Activated T-cell treated with anti-CD3 and anti-CD28 coated beads, Interleukin-2, amount 50 U/mL, for 24 hours (primary cell): ENCODE results near the gene GTPBP3.

Source experiments
- DNase-seq: peaks from one replicate; pipeline ENCODE4 v3.0.0-alpha.2; 2020
- H3K27ac Mint-ChIP-seq: 2 replicates; pipeline ENCODE4 v1.8.0; 2020; ENCODE audit warnings: mild to moderate bottlenecking, mixed read lengths
- H3K27me3 Mint-ChIP-seq: 2 replicates; pipeline ENCODE4 v1.8.0; 2020; ENCODE audit warnings: mixed read lengths
- H3K36me3 Mint-ChIP-seq: 2 replicates; pipeline ENCODE4 v1.8.0; 2020; ENCODE audit warnings: low read depth, mixed read lengths
- H3K4me1 Mint-ChIP-seq: 2 replicates; pipeline ENCODE4 v1.8.0; 2020; ENCODE audit warnings: low read depth, mixed read lengths
- H3K4me3 Mint-ChIP-seq: 2 replicates; pipeline ENCODE4 v1.8.0; 2020; ENCODE audit warnings: mild to moderate bottlenecking, moderate library complexity, mixed read lengths
- H3K9me3 Mint-ChIP-seq: 2 replicates; pipeline ENCODE4 v1.8.0; 2020; ENCODE audit warnings: mixed read lengths

The GTPBP3 gene

DNA sequence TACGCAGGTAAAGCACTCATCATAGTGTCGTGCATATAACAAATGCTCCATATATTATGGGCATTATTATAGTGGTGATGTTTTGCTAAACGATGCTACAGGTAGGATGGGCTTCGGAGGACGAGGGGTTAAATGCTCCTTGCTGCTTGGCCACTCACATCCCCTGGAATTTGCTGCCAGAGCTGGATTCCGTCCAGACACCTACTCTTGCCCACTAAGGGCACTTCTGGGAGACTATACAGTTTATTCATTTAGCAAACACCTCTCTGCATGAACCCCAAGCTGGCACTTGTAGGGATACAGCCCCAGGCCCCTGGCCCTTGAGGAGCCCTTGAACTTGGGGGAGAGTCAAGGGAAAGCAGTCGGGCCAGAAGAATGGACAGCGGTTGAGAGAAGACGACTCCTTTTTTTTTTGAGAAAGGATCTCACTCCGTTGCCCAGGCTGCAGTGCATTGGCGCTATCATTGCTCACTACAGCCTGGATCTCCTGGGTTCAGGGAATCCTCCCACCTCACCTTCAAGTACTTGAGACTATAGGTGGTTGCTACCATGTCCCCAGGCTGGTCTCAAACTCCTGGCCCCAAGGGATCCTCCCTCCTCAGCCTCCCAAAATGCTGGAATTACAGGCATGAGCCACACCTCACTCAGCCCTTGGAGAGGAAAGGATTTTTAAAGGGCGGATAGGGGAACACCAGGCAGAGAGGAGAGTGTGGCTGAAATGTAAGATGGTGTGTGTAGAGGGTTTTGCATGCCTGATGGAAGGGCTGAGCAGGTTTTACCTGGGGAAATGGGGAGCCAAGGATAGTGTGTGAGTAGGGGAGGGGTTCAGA lies 32.8 kb upstream of the GTPBP3 start:
- peak overlapping the region; percentile 94 for H3K4me3 Mint-ChIP-seq
- peaks cover 22% of the 10 kb centered on the region for H3K36me3 Mint-ChIP-seq
- H3K27ac Mint-ChIP-seq, result peak overlapping the region; percentile 94
- no peak for DNase-seq
- H3K9me3 Mint-ChIP-seq, result no peaks in the 10 kb centered on the region
- H3K27me3 Mint-ChIP-seq, result no peaks in the 10 kb centered on the region
- H3K4me1 Mint-ChIP-seq, result peaks cover 40% of the 10 kb centered on the region

DNA sequence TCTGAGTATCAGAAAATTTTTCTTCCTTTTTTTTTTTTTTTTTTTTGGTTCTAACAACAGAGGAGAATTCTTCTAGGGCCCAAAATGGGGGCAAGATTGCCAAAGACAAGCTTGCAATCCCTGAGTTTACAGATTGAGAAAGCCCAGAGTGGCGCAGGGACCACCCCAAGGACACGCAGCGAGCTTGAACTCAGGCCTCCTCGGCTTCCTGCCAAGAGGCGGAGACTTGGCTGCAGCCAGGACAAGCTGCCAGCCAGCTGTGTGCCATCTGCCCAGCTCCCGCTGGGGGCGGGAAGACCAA lies 32.2 kb upstream of the GTPBP3 start:
- H3K27me3 Mint-ChIP-seq, result no peaks in the 10 kb centered on the region
- peak overlapping the region; percentile 94 for H3K4me3 Mint-ChIP-seq
- no peaks in the 10 kb centered on the region for H3K9me3 Mint-ChIP-seq
- DNase-seq, result no peak
- H3K36me3 Mint-ChIP-seq, result peaks cover 28% of the 10 kb centered on the region
- H3K4me1 Mint-ChIP-seq, result peaks cover 42% of the 10 kb centered on the region
- peak overlapping the region; percentile 94 for H3K27ac Mint-ChIP-seq

GRCh38 chr19:17305517-17306284 lies 31.7 kb upstream of the GTPBP3 start, which contains the start of gene MRPL34:
Gene MRPL34, plus strand, starts transcription at chr19:17305872. Its CDS starts 21 bp downstream, at chr19:17305893.
- peaks cover 26% of the 10 kb centered on the region for H3K36me3 Mint-ChIP-seq
- H3K9me3 Mint-ChIP-seq, result no peaks in the 10 kb centered on the region
- H3K4me3 Mint-ChIP-seq, result peak within 1 kb of the TSS; percentile 94
- no peaks in the 10 kb centered on the region for H3K27me3 Mint-ChIP-seq
- DNase-seq, result peak; percentile 95
- peaks cover 47% of the 10 kb centered on the region for H3K4me1 Mint-ChIP-seq
- H3K27ac Mint-ChIP-seq, result peak within 1 kb of the TSS; percentile 94

GRCh38 chr19:17306285-17306714 lies 31.1 kb upstream of the GTPBP3 start:
- Mint-ChIP-seq H3K27me3 (no peaks in the 10 kb centered on the region), H3K4me1 (peaks cover 52% of the 10 kb centered on the region), H3K4me3 (peak overlapping the region; percentile 94), H3K36me3 (peaks cover 24% of the 10 kb centered on the region), H3K9me3 (no peaks in the 10 kb centered on the region), H3K27ac (peak overlapping the region; percentile 94)
- no peak for DNase-seq

DNA sequence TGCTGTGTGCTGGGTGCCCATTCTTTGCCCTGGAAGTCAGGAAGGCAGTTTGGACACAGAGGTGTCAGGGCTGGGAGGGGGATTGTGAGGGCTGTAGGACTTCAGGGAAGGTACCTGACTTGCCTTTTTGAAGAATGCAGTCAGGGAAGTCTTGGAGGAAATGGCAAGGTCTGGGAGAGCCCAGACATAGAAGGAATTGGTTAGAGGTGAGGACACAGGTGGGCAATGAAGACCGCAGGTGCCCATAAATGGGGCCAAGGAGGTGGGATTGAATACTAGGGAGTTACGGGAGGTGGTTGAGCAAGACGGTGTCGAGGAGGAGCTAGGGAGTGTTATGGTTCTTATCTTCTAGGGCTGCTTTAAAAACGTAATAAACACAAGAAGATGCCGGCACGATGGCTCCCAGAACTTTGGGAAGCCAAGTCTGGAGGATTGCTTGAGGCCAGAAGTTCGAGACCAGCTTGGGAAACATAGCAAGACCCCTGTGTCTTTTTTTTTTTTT lies 29.4 kb upstream of the GTPBP3 start:
- Mint-ChIP-seq H3K36me3 (peaks cover 37% of the 10 kb centered on the region), H3K27me3 (no peaks in the 10 kb centered on the region), H3K4me1 (peaks cover 51% of the 10 kb centered on the region), H3K4me3 (peak overlapping the region; percentile 94), H3K9me3 (no peaks in the 10 kb centered on the region), H3K27ac (peak overlapping the region; percentile 0)
- no peak for DNase-seq

DNA sequence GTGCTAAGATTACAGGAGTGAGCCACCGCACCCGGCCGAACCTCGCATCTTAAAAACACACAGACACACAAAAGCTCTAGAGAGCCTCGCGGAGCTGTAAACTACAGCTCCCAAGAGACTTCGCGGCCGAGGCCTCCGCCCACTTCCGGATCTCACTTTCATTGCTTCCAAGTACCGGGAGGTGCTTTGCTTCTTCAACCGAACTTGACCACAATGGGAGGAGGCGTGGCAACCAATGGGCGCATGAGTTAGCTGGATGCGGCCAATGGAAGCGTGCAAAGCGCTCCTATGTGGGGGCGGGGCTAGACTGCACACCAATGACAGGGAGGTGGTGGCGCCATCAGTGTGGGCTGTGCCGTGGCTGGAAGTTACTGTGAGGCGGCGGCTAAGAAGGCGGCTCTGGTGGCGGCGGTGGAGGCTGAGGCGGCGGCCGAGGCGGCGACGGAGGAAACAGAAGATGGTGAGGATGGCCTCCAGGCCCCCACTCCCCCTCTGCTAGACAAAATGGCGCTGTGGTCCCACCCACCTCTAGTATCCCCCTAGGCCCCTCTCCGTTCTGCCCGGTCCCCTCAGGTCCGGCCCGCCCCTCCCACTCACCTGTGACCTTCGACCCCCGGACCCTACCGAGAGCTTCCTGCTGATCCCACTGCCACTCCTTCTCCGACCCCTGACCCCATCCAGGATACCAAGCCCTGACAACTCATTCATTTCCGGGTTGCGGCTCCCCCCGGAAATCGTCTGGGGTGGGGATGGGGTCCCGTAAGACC lies 28.0 kb upstream of the GTPBP3 start, which contains the start of gene DDA1:
TSS of gene DDA1 (plus strand) at position 366 of the 767 bp plus-strand sequence. CDS start at position 458, 92 bp downstream.
- H3K4me3 Mint-ChIP-seq, result peak within 1 kb of the TSS; percentile 95
- peak; percentile 97 for DNase-seq
- H3K27me3 Mint-ChIP-seq, result no peaks in the 10 kb centered on the region
- peak within 1 kb of the TSS; percentile 95 for H3K27ac Mint-ChIP-seq
- H3K4me1 Mint-ChIP-seq, result peaks cover 45% of the 10 kb centered on the region
- H3K9me3 Mint-ChIP-seq, result no peaks in the 10 kb centered on the region
- H3K36me3 Mint-ChIP-seq, result peaks cover 49% of the 10 kb centered on the region

- H3K4me1 Mint-ChIP-seq, result peaks cover 41% of the 10 kb centered on the region
- peak; percentile 66 for DNase-seq
These were observed 27.3 kb upstream of the GTPBP3 start for GRCh38 chr19:17309965-17310461.

GRCh38 chr19:17311455-17312188 lies 25.7 kb upstream of the GTPBP3 start:
- H3K27me3 Mint-ChIP-seq, result no peaks in the 10 kb centered on the region
- no peak for DNase-seq
- H3K27ac Mint-ChIP-seq, result peak overlapping the region; percentile 72
- H3K4me3 Mint-ChIP-seq, result peak overlapping the region; percentile 57
- peaks cover 60% of the 10 kb centered on the region for H3K36me3 Mint-ChIP-seq
- peaks cover 37% of the 10 kb centered on the region for H3K4me1 Mint-ChIP-seq
- no peaks in the 10 kb centered on the region for H3K9me3 Mint-ChIP-seq

More at GRCh38 chr19:17309965-17310461, 27.3 kb upstream of the GTPBP3 start:
- peak overlapping the region; percentile 95 for H3K27ac Mint-ChIP-seq
- H3K27me3 Mint-ChIP-seq, result no peaks in the 10 kb centered on the region
- peaks cover 54% of the 10 kb centered on the region for H3K36me3 Mint-ChIP-seq
- peak overlapping the region; percentile 95 for H3K4me3 Mint-ChIP-seq
- no peaks in the 10 kb centered on the region for H3K9me3 Mint-ChIP-seq

GRCh38 chr19:17312189-17313113 lies 24.9 kb upstream of the GTPBP3 start:
- Mint-ChIP-seq H3K27ac (no peak overlapping the region), H3K27me3 (no peaks in the 10 kb centered on the region), H3K4me1 (peaks cover 33% of the 10 kb centered on the region), H3K9me3 (no peaks in the 10 kb centered on the region), H3K36me3 (peaks cover 66% of the 10 kb centered on the region), H3K4me3 (no peak overlapping the region)
- DNase-seq, result no peak

DNA sequence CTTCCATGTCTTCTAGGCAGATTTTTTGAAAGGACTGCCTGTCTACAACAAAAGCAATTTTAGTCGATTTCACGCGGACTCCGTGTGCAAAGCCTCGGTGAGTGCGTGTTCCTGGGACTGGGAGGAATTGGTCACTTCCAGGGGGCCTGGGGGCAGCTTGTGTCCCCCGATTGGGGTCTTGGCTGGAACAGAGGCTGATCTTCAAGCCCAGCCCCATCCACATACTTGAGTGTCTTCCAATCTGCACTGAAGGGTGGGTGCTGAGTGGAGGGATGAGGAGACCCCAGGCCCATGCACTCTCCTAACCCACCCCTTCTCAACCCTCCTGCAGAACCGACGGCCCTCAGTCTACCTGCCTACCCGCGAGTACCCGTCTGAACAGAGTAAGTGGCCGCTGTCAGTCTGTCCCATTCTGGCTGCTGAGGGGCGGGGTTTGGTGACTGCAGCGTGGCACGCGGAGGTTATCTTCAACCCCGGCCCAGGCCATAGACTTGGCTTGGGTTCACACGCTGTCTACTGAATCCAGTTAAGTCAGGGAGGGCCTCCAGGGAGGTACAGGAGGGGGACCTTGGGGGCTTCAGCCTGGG lies 23.3 kb upstream of the GTPBP3 start:
- peaks cover 72% of the 10 kb centered on the region for H3K36me3 Mint-ChIP-seq
- H3K4me3 Mint-ChIP-seq, result no peak overlapping the region
- H3K9me3 Mint-ChIP-seq, result no peaks in the 10 kb centered on the region
- DNase-seq, result no peak
- H3K27ac Mint-ChIP-seq, result no peak overlapping the region
- no peaks in the 10 kb centered on the region for H3K27me3 Mint-ChIP-seq
- H3K4me1 Mint-ChIP-seq, result peaks cover 25% of the 10 kb centered on the region

GRCh38 chr19:17318966-17319365 lies 18.4 kb upstream of the GTPBP3 start:
- H3K4me1 Mint-ChIP-seq, result peaks cover 6% of the 10 kb centered on the region
- H3K27ac Mint-ChIP-seq, result no peak overlapping the region
- peaks cover 71% of the 10 kb centered on the region for H3K36me3 Mint-ChIP-seq
- H3K27me3 Mint-ChIP-seq, result no peaks in the 10 kb centered on the region
- DNase-seq, result no peak
- H3K4me3 Mint-ChIP-seq, result no peak overlapping the region
- H3K9me3 Mint-ChIP-seq, result no peaks in the 10 kb centered on the region

- H3K4me1 Mint-ChIP-seq, result peaks cover 6% of the 10 kb centered on the region
- H3K36me3 Mint-ChIP-seq, result peaks cover 64% of the 10 kb centered on the region
- no peak overlapping the region for H3K4me3 Mint-ChIP-seq
- H3K27me3 Mint-ChIP-seq, result no peaks in the 10 kb centered on the region
- DNase-seq, result no peak
- no peak overlapping the region for H3K27ac Mint-ChIP-seq
- H3K9me3 Mint-ChIP-seq, result no peaks in the 10 kb centered on the region
These were observed 17.7 kb upstream of the GTPBP3 start for GRCh38 chr19:17319473-17320238.
